Fibroblast of skin of left biceps (primary cell): Measurements from ENCODE around the gene RNF220.
"Not testable (repeated sequence)": the region's sequence is repeated elsewhere in the genome, so short reads cannot be mapped to it uniquely, and the experiment has no call there.

Source experiments
- DNase-seq, 2 experiments: peaks; one replicate each; pipeline ENCODE4 v3.0.0-alpha.2; 2013; ENCODE audit warnings: low read depth in 2 of 2

Gene RNF220

DNA sequence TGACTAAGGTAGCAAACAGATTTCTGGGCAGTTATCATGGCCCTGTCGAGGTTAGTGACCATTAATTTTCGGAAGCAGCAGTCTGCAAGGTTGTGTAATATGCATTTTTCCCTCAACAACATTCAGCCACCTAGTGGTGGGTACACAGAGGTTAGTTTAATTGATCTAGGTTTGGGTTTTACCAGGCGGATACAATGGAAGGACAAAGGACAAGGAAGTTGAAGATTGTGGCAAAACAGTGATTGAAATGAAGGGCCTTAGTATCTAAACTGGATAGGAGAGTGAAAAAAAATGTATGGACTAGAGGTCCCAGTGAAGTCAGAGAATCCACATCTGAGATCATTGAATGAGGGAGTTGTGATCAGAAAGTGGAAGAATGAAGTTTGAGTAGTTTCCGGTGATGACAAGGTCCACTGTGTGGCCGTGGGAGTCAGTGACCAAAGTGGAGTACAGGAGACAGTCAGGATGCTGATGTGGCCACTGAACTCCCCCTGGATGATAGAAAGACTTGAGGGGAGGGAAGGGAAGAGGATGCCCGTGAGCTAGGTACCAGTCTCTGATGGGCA, 272.2 kb downstream of the RNF220 start:
- DNase-seq, result peak in 1 of 2 experiments; percentile 3

DNA sequence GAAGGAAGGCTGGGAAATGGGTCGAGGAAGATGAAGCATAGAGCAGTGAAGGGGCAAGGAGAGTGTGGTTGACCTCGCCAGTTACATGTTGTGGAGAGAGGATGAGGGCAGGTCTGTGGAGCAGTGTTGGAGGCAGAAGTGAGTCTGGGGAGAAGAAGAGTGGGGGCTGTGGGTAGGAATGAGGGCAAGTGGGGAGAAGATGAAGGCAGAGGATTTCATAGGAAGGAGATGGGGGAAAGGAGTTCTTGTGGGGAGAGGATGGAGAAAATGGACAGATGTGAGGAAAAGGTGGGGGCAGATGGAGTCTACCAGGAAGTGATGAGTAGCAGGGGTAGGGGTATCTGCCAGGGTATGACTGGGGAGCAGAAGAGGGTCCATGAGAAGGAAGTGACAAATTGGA, 273.1 kb downstream of the RNF220 start:
- DNase-seq, result no peak

DNA sequence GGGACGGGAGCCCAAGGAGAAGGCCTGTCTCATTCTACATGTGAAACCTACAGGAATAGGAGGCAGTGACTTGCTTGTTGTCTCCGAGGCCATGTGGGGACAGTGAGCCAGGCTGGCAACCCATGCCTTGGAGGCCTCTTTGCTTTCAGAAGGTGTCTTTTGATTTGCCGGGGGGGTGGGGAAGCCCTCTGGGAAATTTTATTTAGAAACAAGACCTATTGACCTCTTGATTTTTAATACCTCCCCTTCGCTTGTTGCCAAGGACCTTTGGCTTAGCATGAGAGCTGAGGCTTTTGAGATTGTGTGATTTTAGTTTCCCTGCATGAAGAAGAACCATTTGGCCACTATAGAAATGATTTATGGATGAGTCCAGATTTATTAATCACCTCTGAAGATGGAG, 273.6 kb downstream of the RNF220 start:
- no peak for DNase-seq

DNA sequence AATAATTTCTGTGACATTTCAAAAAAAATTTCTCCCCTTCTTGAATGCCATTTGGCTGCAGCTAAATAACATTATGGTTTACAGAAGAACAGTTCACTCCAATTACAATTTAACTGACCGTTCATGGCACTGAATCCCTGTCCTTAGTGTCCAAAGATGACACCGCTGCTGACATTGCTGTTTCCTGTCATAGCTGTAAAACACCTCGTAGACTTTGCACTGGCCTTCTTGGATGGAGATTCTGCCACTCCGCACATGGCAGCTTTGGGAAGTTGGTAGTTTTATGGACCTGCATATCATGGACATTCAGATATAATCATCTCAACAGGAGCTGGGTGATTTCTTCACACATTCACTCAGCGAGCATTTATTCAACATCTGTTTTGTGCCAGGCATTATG, 274.4 kb downstream of the RNF220 start:
- DNase-seq, result no peak

DNA sequence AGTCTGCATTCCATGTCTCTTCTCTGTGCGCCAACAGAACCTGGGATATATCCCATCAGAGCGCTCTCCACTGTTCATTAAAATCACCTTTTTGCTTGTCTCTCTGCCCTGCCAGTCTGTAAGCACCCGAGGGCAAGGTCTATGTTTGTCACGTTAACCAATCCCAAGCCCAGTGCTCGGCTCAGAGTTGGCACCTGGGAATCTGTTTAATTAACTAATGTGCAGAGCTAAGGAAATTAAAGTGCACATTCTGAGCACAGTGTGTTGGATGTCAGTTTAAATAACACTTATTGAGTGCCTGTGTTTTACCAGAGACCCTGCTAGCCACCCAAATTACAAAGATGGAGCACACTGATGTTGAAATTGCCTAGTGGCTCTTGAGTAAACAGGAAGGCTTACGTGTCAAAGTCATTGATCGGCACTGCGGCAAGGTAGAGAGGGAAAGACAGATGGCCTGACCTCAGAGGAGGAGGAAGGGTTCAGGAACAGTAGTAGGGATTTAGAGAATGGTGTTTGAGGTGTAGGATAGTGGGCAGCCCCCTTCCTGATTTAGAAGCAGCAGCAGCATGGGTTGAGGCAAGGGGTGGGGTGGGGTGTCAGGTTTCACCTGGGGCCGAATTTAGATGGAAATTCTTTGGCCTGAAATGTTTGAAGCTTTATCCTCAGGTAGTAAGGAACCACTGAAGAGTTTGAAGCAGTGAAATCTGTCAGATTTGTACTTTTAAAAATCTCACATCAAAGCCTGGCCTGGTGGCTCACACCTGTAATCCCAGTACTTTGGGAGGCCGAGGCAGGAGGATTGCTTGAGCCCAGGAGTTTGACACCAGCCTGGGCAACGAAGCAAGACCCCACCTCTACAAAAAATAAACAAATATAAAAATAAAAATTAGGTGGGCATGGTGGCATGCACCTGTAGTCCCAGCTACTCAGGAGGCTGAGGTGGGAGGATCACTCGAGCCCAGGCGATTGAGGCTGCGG, 277.1 kb downstream of the RNF220 start:
- DNase-seq, result no peak

DNA sequence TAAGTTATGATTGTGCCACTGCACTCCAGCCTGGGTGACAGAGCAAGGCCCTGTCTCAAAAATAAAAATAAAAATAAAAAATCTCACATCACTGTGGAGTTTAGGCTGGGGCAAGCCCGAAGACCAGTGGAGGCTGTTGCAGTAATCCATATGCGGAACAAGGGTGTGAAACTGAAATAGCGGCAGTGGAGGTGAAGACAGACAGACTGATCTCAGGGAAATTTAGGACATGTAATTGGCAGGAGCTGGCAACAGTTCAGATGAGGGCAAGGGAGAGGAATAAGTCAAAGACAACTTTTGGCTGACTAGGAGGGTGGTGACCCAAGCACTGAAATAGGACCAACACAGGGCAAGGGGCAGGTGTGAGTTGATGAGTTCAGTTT, 277.8 kb downstream of the RNF220 start:
- DNase-seq, result no peak

DNA sequence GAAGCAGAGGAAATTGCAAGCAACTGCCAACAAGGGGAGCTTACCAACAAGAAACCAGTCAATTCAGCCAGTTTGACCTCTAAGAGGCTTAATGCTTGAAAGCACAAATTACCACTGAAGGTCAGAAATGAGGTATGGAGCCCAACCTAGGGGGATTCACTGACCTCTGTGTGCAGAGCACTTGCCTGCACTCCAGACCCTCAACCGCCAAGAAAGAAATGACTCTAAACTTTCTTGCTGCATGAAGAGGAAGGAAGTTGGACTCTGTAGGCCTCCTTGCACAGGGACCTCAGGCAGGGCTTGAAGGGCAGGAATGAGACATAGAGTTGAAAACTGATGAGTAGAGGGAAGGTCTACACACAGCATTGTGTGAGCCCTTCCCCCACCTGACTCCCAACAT, 279.5 kb downstream of the RNF220 start:
- no peak for DNase-seq

DNA sequence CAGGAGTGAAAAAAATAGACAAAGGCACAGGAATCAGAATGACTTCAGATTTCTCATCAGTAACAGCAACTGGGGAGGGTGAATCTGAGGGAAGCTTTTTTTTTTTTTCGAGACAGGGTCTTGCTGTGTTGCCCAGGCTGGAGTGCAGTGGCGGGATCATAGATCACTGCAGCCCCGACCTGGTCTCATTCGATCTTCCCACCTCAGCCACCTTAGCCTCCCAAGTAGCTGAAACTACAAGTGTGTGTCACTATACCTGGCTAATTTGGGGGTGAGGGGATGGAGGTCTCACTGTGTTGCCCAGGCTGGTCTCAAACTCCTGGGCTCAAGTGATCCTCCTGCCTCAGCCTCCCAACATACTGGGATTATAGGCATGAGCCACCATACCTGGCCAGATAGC, 280.2 kb downstream of the RNF220 start:
- DNase-seq, result no peak

DNA sequence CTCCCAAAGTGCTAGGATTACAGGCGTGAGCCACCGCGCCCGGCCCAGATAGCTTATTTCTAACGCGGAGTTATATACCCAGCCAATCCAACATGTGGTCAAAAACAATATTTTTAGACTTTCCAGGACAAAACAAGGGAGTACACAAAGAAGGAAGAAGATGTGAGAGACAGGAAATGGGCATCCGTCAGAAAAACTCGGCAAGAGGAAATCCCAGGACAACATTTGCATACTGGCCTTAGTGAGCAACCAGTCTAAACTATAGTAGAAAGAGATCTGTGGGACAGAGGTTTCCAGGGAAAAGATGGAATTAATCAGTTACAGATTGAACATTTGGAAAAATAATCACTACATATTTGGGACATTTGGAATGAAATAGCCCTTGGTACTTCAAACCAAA, 280.8 kb downstream of the RNF220 start:
- DNase-seq, result no peak

DNA sequence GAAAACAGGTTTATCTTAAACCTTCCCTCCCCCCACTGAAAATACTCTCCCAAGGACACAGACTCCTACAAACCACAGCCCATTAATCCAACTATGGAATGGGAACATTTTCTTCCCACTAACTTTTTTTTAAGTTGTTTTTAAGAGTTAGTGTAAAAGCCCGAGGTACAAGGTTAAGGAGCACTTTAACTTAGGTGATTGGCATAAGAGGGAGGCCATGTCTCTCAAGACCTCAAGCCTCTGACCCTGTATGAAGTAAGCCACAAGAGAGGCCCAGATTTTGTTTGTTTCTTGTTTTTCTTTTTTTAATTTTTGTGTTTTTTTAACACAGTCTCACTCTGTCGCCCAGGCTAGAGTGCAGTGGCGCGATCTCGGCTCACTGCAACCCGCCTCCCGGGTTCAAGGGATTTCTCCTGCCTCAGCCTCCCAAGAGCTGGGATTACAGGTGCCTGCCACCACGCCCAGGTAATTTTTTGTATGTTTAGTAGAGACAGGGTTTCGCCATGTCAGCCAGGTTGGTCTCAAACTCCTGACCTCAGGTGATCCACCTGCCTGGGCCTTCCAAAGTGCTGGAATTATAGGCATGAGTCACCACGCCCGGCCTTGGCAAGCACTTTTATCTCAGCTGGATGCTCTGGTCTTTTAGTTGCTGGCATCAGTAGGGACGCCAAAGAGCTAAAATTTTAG, 283.8 kb downstream of the RNF220 start:
- no peak for DNase-seq

DNA sequence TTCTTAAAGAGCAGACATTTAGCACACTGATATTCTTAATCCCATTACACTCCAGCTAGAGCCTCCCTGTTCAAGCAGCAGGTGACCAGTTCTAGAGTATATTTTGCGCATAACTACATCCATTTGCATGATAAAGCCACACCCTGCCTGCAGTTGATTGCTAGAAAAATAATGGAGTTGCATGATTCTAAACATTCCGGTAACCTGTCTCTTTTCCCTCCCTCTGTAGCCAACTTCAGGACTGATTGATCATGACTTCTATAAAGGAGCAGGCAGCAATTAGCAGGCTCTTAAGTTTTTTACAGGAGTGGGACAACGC, 284.4 kb downstream of the RNF220 start:
- no peak for DNase-seq

DNA sequence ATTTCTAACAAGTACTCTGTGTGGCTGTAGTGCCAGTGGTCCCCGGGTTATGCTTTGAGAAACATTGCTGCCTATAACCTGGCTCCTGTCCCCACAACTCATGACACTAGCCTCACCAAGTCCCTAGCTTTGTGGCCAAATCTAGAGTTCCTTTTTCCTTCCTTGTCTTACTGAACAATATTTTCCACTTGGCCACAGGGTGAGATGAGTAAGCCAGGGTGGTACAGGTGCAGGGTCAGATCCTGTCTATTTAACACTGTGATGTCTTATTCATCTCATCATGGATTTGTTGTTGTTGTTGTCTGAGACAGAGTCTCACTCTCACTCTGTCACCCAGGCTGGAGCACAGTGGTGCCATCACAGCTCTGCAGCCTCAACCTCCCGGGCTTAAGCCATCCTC, 288.1 kb downstream of the RNF220 start:
- no peak for DNase-seq

DNA sequence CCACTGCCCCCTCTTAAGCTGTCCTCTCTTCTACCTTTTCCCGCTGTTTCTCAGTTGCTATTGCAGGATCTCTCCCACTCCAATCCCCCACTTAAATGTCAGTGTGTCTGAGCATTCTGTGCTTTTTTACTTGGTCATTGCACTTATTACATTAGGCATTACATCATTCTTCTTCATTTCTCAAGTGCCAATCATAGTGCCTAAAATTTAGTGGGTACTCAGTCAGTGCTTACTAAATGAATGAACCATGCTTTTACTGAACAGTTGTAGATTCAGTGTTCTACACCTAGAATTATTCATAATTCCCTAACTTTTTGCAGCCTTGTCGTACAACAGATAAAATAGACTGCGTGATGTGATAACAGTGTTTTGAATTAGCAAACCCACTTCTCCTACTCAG, 288.8 kb downstream of the RNF220 start:
- no peak for DNase-seq

DNA sequence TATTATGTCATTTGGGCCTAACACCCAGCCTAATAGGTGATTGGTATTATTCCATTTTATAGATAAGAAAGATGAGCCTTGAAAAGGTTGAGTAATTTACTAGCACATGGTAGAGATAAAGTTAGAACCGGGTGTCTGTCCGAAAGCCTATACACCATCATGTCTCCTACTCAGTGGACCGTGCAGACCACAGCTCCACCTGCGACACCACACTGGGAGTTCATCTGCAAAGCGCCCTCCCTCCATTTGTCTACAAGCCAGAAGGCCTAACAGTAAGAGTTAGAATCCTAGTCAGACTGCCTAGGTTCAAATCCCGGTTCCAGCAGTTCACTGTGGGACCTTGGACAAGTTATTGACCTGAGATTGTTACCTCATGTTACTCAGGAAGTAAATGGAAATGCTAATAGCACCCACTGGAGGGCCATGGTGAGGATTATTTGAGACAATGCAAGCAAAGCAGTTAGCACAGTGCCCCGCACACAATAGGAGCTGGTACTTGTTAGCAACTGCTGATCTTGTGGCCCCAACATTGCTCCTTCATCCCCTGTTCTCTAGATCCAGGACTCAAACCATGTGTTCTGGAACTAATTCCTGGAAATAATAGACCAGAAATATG, 289.9 kb downstream of the RNF220 start:
- no peak for DNase-seq

DNA sequence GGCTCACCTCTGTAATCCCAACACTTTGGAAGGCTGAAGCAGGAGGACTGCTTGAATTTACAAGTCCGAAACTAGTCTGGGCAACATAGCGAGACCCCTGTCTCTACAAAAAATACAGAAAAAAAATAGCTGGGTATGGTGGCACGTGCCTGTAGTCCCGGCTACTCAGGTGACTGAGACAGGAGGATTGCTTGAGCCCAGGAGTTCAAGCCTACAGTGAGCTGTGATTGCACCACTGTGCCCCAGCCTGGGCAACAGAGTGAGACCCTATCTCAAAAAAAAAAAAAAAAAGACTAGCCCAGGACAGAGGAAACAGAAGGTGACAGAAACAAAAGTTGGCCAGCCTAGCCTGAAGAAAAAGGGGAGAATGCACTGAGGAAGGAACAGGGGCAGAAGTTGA, 290.6 kb downstream of the RNF220 start:
- no peak for DNase-seq

DNA sequence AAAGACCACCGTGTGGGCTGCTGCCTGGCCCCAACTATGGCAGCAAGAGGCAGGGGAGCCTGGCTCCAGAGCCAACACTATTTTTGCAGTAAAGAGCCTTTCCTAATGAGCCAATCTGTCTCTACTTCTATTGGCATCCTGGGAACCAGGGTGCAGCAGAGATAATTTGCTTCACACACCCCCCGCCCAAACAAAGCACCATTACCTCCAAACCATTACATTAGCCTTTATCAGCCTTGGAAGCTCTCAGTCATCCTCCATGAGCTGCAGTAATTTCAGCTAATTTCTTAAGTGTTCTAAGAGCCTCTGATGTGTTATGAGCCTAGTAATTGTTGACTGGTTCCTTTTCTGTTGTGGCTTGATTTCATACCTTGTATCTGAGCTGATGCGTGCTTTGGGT, 291.0 kb downstream of the RNF220 start:
- no peak for DNase-seq

DNA sequence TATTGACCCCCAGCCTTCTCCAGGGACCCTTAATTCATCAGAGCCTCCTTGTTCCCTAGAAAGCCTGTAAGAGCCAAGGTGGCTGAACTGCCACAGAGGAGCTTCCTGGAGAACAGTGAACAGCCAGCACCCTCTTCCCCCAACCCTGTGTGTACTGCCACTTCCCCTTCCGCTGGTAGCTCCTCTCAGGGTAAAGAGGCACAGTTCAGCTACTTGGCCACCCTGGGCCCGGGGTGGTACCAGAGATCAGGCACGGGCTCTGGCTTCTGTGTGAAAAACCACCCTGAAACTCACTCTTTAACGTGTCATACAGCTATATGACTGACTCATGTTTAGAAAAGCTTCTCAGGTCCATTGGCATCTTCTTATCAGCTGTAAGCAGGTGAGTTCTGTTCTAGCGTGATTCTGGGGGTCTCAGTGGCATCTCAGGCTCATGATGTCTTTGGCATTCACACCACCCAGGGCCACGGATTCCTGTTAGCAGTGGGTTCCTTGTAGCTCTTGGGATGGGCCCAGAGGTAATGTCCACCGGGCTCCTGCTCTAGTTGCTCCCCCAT, 291.8 kb downstream of the RNF220 start:
- DNase-seq, result no peak

DNA sequence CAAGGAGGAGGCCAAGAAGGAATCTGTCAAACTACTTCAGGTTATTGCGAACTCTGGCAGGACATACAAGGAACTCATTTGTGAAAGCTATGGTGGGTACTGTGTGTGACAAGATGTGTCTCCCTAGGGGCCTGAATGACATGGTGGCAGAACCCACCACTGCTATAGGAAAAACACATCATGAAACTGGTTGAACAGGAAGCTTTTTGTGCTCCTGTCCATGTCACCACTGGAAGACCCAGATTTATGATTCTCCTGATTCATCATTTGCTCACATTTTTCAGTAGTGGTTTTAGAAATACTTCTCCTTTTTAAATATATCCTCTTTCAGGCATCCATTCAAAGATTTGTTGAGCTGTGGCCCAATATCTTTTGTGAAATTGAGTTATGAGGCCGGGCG, 293.1 kb downstream of the RNF220 start:
- DNase-seq, result no peak

DNA sequence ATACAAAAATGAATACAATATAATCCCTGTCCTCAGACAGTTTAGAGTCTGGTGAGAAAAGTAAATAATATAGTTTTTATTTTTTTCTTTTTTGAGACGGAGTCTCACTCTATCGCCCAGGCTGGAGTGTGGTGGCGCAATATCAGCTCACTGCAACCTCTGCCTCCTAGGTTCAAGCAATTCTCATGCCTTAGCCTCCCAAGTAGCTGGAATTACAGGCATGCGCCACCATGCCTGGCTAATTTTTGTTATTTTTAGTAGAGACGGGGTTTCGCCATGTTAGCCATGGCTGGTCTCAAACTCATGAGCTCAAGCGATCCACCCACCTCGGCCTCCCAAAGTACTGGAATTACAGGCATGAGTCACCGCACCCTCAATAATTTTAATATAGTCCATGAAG, 294.3 kb downstream of the RNF220 start:
- not testable (repeated sequence) for DNase-seq

DNA sequence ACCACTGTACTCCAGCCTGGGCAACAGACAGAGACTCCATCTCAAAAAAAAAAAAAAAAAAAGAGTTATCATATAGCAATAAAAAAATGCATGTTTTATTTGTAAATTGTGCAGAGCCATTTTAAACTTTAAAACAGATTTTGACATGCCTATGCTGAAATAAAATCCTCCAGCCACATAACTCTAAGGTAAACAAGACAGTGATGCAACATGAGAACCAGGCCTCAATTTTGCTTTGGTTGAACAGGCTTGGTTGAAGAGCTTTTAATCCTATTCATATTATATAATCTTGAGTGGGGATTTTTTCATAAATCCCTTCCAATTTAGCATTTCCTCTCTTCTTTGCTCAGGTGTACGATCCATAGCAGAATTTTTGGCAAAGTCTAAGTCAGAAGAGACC, 295.5 kb downstream of the RNF220 start:
- DNase-seq, result no peak

DNA sequence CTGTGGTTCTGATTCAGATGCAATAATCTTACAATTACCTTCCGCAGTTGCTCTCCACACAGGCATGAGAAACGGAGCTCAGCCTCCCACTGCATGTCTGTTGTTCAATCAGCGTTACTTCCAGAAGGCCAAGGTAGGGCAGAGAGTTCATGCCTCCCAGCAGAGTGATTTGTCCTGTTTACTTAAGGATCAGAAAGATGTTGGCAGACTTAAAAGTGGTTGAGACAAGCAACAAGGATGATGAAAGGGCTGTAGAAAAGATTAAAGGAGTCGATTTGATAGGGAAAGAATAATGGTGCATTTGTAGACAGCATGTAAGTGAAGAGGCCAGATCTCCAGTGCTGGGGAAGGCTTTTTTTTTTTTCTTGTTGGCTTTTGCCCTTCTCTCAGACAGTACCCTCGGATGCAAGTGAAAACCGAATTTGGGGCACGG, 296.1 kb downstream of the RNF220 start:
- no peak for DNase-seq
